Cardiac muscle cell (in vitro differentiated cells and primary cell): ENCODE results near the gene TRABD2B. TPM values are rescaled to one million over a fixed set of nuclear protein-coding genes. Genes with fewer than 3 reads are reported as not detected.

Experiments
- DNase-seq, 2 donors: peaks; one replicate each; pipeline versions ENCODE4 v3.0.0 to v3.0.0-alpha.2; 2010 to 2017; ENCODE audit warnings: low read depth in 1 of 2, low spot score in 1 of 2
- H3K27ac ChIP-seq: fragments of 200-600 bp; sonication (generic); 2 replicates; pipeline ENCODE4 v1.5.1; 2016
- H3K27me3 ChIP-seq: fragments of 200-600 bp; sonication (generic); 2 replicates; pipeline ENCODE4 v1.6.0; 2016; ENCODE audit warnings: control low read depth
- H3K36me3 ChIP-seq: fragments of 200-600 bp; sonication (generic); 2 replicates; pipeline ENCODE4 v1.5.1; 2016; ENCODE audit warnings: control low read depth
- H3K4me1 ChIP-seq: fragments of 200-600 bp; sonication (generic); 2 replicates; pipeline ENCODE4 v1.8.1; 2017; ENCODE audit warnings: low read depth, mild to moderate bottlenecking, mixed run types
- H3K4me3 ChIP-seq: fragments of 200-600 bp; sonication (generic); 2 replicates; pipeline ENCODE4 v1.5.1; 2016; ENCODE audit warnings: mild to moderate bottlenecking
- H3K9me3 ChIP-seq: fragments of 200-600 bp; sonication (generic); 2 replicates; pipeline ENCODE4 v1.5.1; 2017; ENCODE audit warnings: low read depth, mild to moderate bottlenecking, control low read depth
- CTCF ChIP-seq: IDR thresholded peaks from 2 replicates; pipeline ENCODE4 v1.5.1; 2012; ENCODE audit warnings: low read depth, mild to moderate bottlenecking, low read length
- polyA plus RNA-seq: library from polyadenylated mRNA; unstranded; fragments of >200 nt; fragmentation: Nextera tagmentation; extraction: Ambion mirVana; gene quantifications from 2 replicates; pipeline ENCODE4 v1.2.1, GENCODE V29; 2016
- total RNA-seq: library from RNA; depleted of rRNA; stranded (reverse); fragments of >200 nt; gene quantifications from 2 replicates; pipeline ENCODE4 v1.2.3, GENCODE V29; 2016

The TRABD2B gene
- total and polyA plus RNA-seq, 2 experiments from 2014 or later, result 0.60 to 0.82 TPM

- Histone ChIP-seq H3K27me3 (peaks cover 11% of the 10 kb centered on the region), H3K9me3 (no peaks in the 10 kb centered on the region), H3K4me1 (peaks cover 5% of the 10 kb centered on the region), H3K27ac (no peak overlapping the region), H3K4me3 (no peak overlapping the region), H3K36me3 (no peaks in the 10 kb centered on the region)
- DNase-seq, result no peak
- no peak for TF ChIP-seq CTCF
These were observed 152.6 kb downstream of the TRABD2B start for GRCh38 chr1:47844558-47844955.

- H3K36me3 ChIP-seq, result no peaks in the 10 kb centered on the region
- peaks cover 5% of the 10 kb centered on the region for H3K4me1 ChIP-seq
- TF ChIP-seq CTCF, result no peak
- no peak overlapping the region for H3K27ac ChIP-seq
- H3K27me3 ChIP-seq, result peaks cover 11% of the 10 kb centered on the region
- no peak overlapping the region for H3K4me3 ChIP-seq
- H3K9me3 ChIP-seq, result no peaks in the 10 kb centered on the region
- no peak for DNase-seq
These were observed 153.2 kb downstream of the TRABD2B start for GRCh38 chr1:47843781-47844557.

GRCh38 chr1:47843059-47843458 is 154.1 kb downstream of the TRABD2B start:
- peaks cover 11% of the 10 kb centered on the region for H3K27me3 ChIP-seq
- TF ChIP-seq CTCF, result no peak
- no peak for DNase-seq
- H3K9me3 ChIP-seq, result no peaks in the 10 kb centered on the region
- H3K4me3 ChIP-seq, result no peak overlapping the region
- H3K27ac ChIP-seq, result no peak overlapping the region
- H3K4me1 ChIP-seq, result peaks cover 5% of the 10 kb centered on the region
- H3K36me3 ChIP-seq, result no peaks in the 10 kb centered on the region

- no peak for DNase-seq
- H3K36me3 ChIP-seq, result no peaks in the 10 kb centered on the region
- H3K4me3 ChIP-seq, result no peak overlapping the region
- H3K4me1 ChIP-seq, result peaks cover 5% of the 10 kb centered on the region
- H3K27ac ChIP-seq, result no peak overlapping the region
- H3K9me3 ChIP-seq, result no peaks in the 10 kb centered on the region
- TF ChIP-seq CTCF, result no peak
- H3K27me3 ChIP-seq, result peaks cover 11% of the 10 kb centered on the region
These were observed 154.8 kb downstream of the TRABD2B start for GRCh38 chr1:47842228-47842919.

GRCh38 chr1:47841356-47841755 is 155.8 kb downstream of the TRABD2B start:
- H3K4me3 ChIP-seq, result no peak overlapping the region
- H3K9me3 ChIP-seq, result no peaks in the 10 kb centered on the region
- no peak for TF ChIP-seq CTCF
- DNase-seq, result no peak
- H3K4me1 ChIP-seq, result peaks cover 5% of the 10 kb centered on the region
- H3K27me3 ChIP-seq, result peaks cover 10% of the 10 kb centered on the region
- H3K36me3 ChIP-seq, result no peaks in the 10 kb centered on the region
- no peak overlapping the region for H3K27ac ChIP-seq
